IMR-90 (cell line): Measurements from ENCODE around the gene TBX3. TPM values are rescaled to one million over a fixed set of nuclear protein-coding genes. Genes with fewer than 3 reads are reported as not detected.

Experiments
- ATAC-seq: fragments of 200-7000 bp; cut with Tn5 transposase; 2 replicates; pipeline ENCODE4 v1.9.1; 2020; ENCODE audit warnings: low read depth, mild to moderate bottlenecking, moderate library complexity
- BruUV-seq: library from RNA; stranded (reverse); fragments of 400-500 nt; replicated peaks from 2 replicates; lab custom pipeline; 2021; lab: Mats Ljungman, UMichigan
- CTCF ChIA-PET: fragments of 300-600 bp; formaldehyde crosslinking; extraction: SDS; loops from one replicate; lab custom pipeline; 2021; ENCODE audit warnings: antibody characterized with exemption; lab: Yijun Ruan, JAX
- POLR2A ChIA-PET: fragments of 300-600 bp; sonication (Branson Sonifier 250); formaldehyde crosslinking; loops from one replicate; lab custom pipeline; 2022; ENCODE audit warnings: antibody characterized with exemption; ENCODE audit not compliant: unreplicated experiment; lab: Charles Lee
- DNase-seq: peaks from one replicate; pipeline ENCODE4 v3.0.0; 2013
- H2AFZ ChIP-seq: replicated peaks from 2 replicates; pipeline ENCODE3; 2013; ENCODE audit warnings: low read length, mild to moderate bottlenecking; ENCODE audit not compliant: poor library complexity
- H2AK5ac ChIP-seq: 2 replicates; pipeline ENCODE4 v1.6.1; 2013; ENCODE audit warnings: low read depth, low read length, inconsistent platforms
- H2AK9ac ChIP-seq: replicated peaks from 2 replicates; pipeline ENCODE3; 2013; ENCODE audit warnings: mild to moderate bottlenecking, low read depth, low read length, moderate library complexity; ENCODE audit not compliant: poor library complexity
- H2BK120ac ChIP-seq: 2 replicates; pipeline ENCODE4 v1.6.1; 2013; ENCODE audit warnings: low read depth, low read length, inconsistent platforms
- H2BK15ac ChIP-seq: 3 replicates; pipeline ENCODE4 v1.6.1; 2013; ENCODE audit warnings: low read depth, low read length, inconsistent platforms
- H2BK20ac ChIP-seq: 2 replicates; pipeline ENCODE4 v1.6.1; 2013; ENCODE audit warnings: low read depth, mild to moderate bottlenecking, inconsistent platforms, low read length, moderate library complexity
- H2BK5ac ChIP-seq: 2 replicates; pipeline ENCODE4 v1.6.1; 2013; ENCODE audit warnings: mild to moderate bottlenecking, low read depth, low read length, inconsistent platforms; ENCODE audit not compliant: poor library complexity, severe bottlenecking
- H3K14ac ChIP-seq: replicated peaks from 2 replicates; pipeline ENCODE4 v1.6.1; 2013; ENCODE audit warnings: low read depth, low read length, inconsistent platforms
- H3K18ac ChIP-seq: 2 replicates; pipeline ENCODE4 v1.6.1; 2013; ENCODE audit warnings: low read depth, low read length, control low read depth
- H3K23ac ChIP-seq: 2 replicates; pipeline ENCODE4 v1.6.1; 2013; ENCODE audit warnings: low read depth, low read length, inconsistent platforms
- H3K27ac ChIP-seq: 2 replicates; pipeline ENCODE4 v1.5.1; 2013; ENCODE audit warnings: mild to moderate bottlenecking, control low read depth, low read length; ENCODE audit not compliant: insufficient read depth
- H3K27me3 ChIP-seq: 2 replicates; pipeline ENCODE4 v1.6.1; 2013; ENCODE audit warnings: low read length; ENCODE audit not compliant: control insufficient read depth, insufficient read depth
- H3K36me3 ChIP-seq: 2 replicates; pipeline ENCODE4 v1.6.1; 2013; ENCODE audit warnings: low read length, mixed read lengths; ENCODE audit not compliant: control insufficient read depth, insufficient read depth
- H3K4ac ChIP-seq: 2 replicates; pipeline ENCODE4 v1.6.1; 2013; ENCODE audit warnings: low read depth, low read length, inconsistent platforms
- H3K4me1 ChIP-seq: 2 replicates; pipeline ENCODE4 v1.6.1; 2013; ENCODE audit warnings: low read length, mixed read lengths; ENCODE audit not compliant: control insufficient read depth, insufficient read depth
- H3K4me2 ChIP-seq: 2 replicates; pipeline ENCODE4 v1.6.1; 2013; ENCODE audit warnings: low read depth, mild to moderate bottlenecking, control low read depth, low read length, moderate library complexity
- H3K4me3 ChIP-seq: 2 replicates; pipeline ENCODE4 v1.5.1; 2013; ENCODE audit warnings: low read depth, mild to moderate bottlenecking, control low read depth, low read length, moderate library complexity; ENCODE audit not compliant: insufficient read depth
- H3K56ac ChIP-seq: 2 replicates; pipeline ENCODE4 v1.6.1; 2013; ENCODE audit warnings: low read length, inconsistent platforms; ENCODE audit not compliant: insufficient read depth; ENCODE audit errors: extremely low read depth
- H3K79me1 ChIP-seq, 2 experiments: 2 replicates each; pipeline ENCODE4 v1.6.1; 2013; ENCODE audit warnings: low read length in 2 of 2, inconsistent platforms in 1 of 2, low read depth in 1 of 2
- H3K9ac ChIP-seq: 2 replicates; pipeline ENCODE4 v1.6.1; 2013; ENCODE audit warnings: low read depth, low read length, control low read depth
- H3K9me1 ChIP-seq: 2 replicates; pipeline ENCODE4 v1.6.1; 2013; ENCODE audit warnings: low read length, inconsistent platforms; ENCODE audit not compliant: insufficient read depth
- H3K9me3 ChIP-seq: 2 replicates; pipeline ENCODE4 v1.6.1; 2013; ENCODE audit warnings: low read length; ENCODE audit not compliant: control insufficient read depth, insufficient read depth
- H4K20me1 ChIP-seq: 2 replicates; pipeline ENCODE4 v1.6.1; 2013; ENCODE audit warnings: low read length, inconsistent platforms; ENCODE audit not compliant: insufficient read depth
- H4K5ac ChIP-seq: 2 replicates; pipeline ENCODE4 v1.6.1; 2013; ENCODE audit warnings: mild to moderate bottlenecking, low read depth, low read length, control low read depth
- H4K8ac ChIP-seq, 2 experiments: 2 replicates each; pipeline ENCODE4 v1.6.1; 2013; ENCODE audit warnings: low read depth in 2 of 2, low read length in 2 of 2, control low read depth in 1 of 2, inconsistent platforms in 1 of 2
- H4K91ac ChIP-seq: 2 replicates; pipeline ENCODE4 v1.6.1; 2013; ENCODE audit warnings: low read depth, low read length, inconsistent platforms; ENCODE audit not compliant: insufficient read depth
- CEBPB ChIP-seq: IDR thresholded peaks from 2 replicates; pipeline ENCODE4 v1.6.1; 2012; ENCODE audit warnings: low read depth, low read length, improper control_type of control experiment
- ELK1 ChIP-seq: fragments of 150-350 bp; IDR thresholded peaks from 2 replicates; pipeline ENCODE4 v1.6.1; 2016; ENCODE audit warnings: low read depth, mild to moderate bottlenecking, low read length, moderate library complexity, borderline replicate concordance
- FOS ChIP-seq: fragments of 150-350 bp; IDR thresholded peaks from 2 replicates; pipeline ENCODE4 v1.6.1; 2016; ENCODE audit warnings: low read depth, low read length
- MAFK ChIP-seq: IDR thresholded peaks from 2 replicates; pipeline ENCODE4 v1.6.1; 2012; ENCODE audit warnings: low read depth, low read length, improper control_type of control experiment
- NFE2L2 ChIP-seq: fragments of 150-350 bp; IDR thresholded peaks from 2 replicates; pipeline ENCODE4 v1.6.1; 2016; ENCODE audit warnings: low read depth, mild to moderate bottlenecking, low read length
- RAD21 ChIP-seq: IDR thresholded peaks from 2 replicates; pipeline ENCODE4 v1.6.1; 2012; ENCODE audit warnings: low read length, improper control_type of control experiment
- RFX5 ChIP-seq: IDR thresholded peaks from 2 replicates; pipeline ENCODE4 v1.8.0; 2012; ENCODE audit warnings: low read depth, mild to moderate bottlenecking, low read length, moderate library complexity
- WGBS, 2 experiments: methylation state at CpG; one replicate each; pipeline versions ENCODE4 v1.1.5 to v1.1.7; 2013; ENCODE audit warnings: missing lambda C conversion rate in 2 of 2; ENCODE audit not compliant: insufficient read length in 1 of 2; ENCODE audit errors: extremely low coverage in 2 of 2; 5-methylcytosine and 5-hydroxymethylcytosine counted together
- dilution Hi-C: fragments of 300-500 bp; cut with HindIII; formaldehyde crosslinking; loops from one replicate; pipeline ENCODE4 v1.14.3; 2018; ENCODE audit warnings: low sequenced_read_pairs; ENCODE audit not compliant: unreplicated experiment
- in situ Hi-C: fragments of 300-500 bp; cut with MboI; formaldehyde crosslinking; loops from 3 replicates; pipeline ENCODE4 v1.14.3; 2019; ENCODE audit warnings: low sequenced_read_pairs, inconsistent platforms, mixed read lengths
- intact Hi-C: fragments of 100-400 bp; cut with micrococcal nuclease; formaldehyde crosslinking; loops from 2 replicates; pipeline ENCODE4 v1.10.0; 2022
- polyA plus RNA-seq, 3 experiments: library from polyadenylated mRNA; depleted of rRNA; stranded (reverse); fragments of >200 nt; gene quantifications; 2 replicates each; pipeline ENCODE4 v1.2.3, GENCODE V29; 2012; ENCODE audit warnings: low replicate concordance in 1 of 3
- total RNA-seq: library from RNA; depleted of rRNA; stranded (reverse); fragments of >200 nt; gene quantifications from 2 replicates; pipeline ENCODE4 v1.2.3, GENCODE V29; 2012

TBX3 gene
- total and polyA plus RNA-seq, 2 of the 4 experiments (the other 2 are of a cell fraction): 15.8 to 44.9 TPM

GRCh38 chr12:114697243-114697716 is 13.3 kb upstream of the TBX3 start:
- dilution Hi-C loops: no loop called here
- Histone ChIP-seq H2BK5ac (no peak overlapping the region), H3K23ac (no peak overlapping the region), H4K8ac (no peak overlapping the region), H3K9me1 (no peaks in the 10 kb centered on the region), H3K14ac (no peak overlapping the region), H2BK15ac (no peak overlapping the region), H3K4me2 (no peak overlapping the region), H3K4me3 (no peak overlapping the region), H3K36me3 (no peaks in the 10 kb centered on the region), H4K20me1 (no peaks in the 10 kb centered on the region), H3K18ac (no peak overlapping the region), H3K56ac (no peak overlapping the region), H3K27me3 (peaks cover 7% of the 10 kb centered on the region; the same call in 1 of the 2 replicates), H4K91ac (no peak overlapping the region), H3K27ac (no peak overlapping the region), H2BK20ac (no peak overlapping the region), H3K79me1 (peaks cover 0 to 6% of the 10 kb centered on the region in 2 experiments; a peak in 1 of 4 replicates), H3K4me1 (peaks cover 2% of the 10 kb centered on the region; the same call in 1 of the 2 replicates), H3K4ac (no peak overlapping the region), H2AK9ac (no peak overlapping the region), H2BK120ac (no peak overlapping the region), H2AFZ (no peak overlapping the region), H3K9me3 (no peaks in the 10 kb centered on the region), H3K9ac (no peak overlapping the region), H2AK5ac (no peak overlapping the region; the same call in 1 of the 2 replicates), H4K5ac (no peak overlapping the region)
- ChIA-PET POLR2A (no interaction called here), CTCF (interaction anchor here (1.0 kb wide), 1 partner anchor 49 kb away, joined by 3 read pairs; no protein-coding TSS in a partner anchor)
- TF ChIP-seq NFE2L2: no peak
- TF ChIP-seq FOS: no peak
- no peak for TF ChIP-seq CEBPB
- no peak for TF ChIP-seq ELK1
- no peak for TF ChIP-seq RFX5
- no peak for TF ChIP-seq MAFK
- no peak for TF ChIP-seq RAD21
- in situ Hi-C loops: no loop called here
- intact Hi-C loops: no loop called here
- no peak for ATAC-seq
- no peak for DNase-seq
- BruUV-seq: no TSS peak
- 100% methylated on average over 1 of the region's 23 CpGs; no CpG with 5 or more reads in 1 of the 2 experiments for WGBS, 2 experiments
